ENCODE measurements around the gene ADAP1.

The ADAP1 gene

GRCh38 chr7:888081-889024 lies 66.1 kb downstream of the ADAP1 start:
- no peak for TF ChIP-seq CTCF (IDR thresholded peaks at IDR 0.05; ENCODE audit: low read depth, low read length)
- no peak overlapping the region for H3K4me3 ChIP-seq (ENCODE audit: low read depth, low read length)

GRCh38 chr7:887488-887820 lies 67.0 kb downstream of the ADAP1 start:
- TF ChIP-seq CTCF (IDR thresholded peaks at IDR 0.05; ENCODE audit: low read depth, low read length) = no peak
- no peak overlapping the region for H3K4me3 ChIP-seq (ENCODE audit: low read depth, low read length)

GRCh38 chr7:886626-887487 lies 67.6 kb downstream of the ADAP1 start:
- no peak for TF ChIP-seq CTCF (IDR thresholded peaks at IDR 0.05; ENCODE audit: low read depth, low read length)
- no peak overlapping the region for H3K4me3 ChIP-seq (ENCODE audit: low read depth, low read length)

GRCh38 chr7:885893-886625 lies 68.4 kb downstream of the ADAP1 start:
- no peak for TF ChIP-seq CTCF (IDR thresholded peaks at IDR 0.05; ENCODE audit: low read depth, low read length)
- no peak overlapping the region for H3K4me3 ChIP-seq (ENCODE audit: low read depth, low read length)

GRCh38 chr7:885261-885892 lies 69.1 kb downstream of the ADAP1 start:
- no peak for TF ChIP-seq CTCF (IDR thresholded peaks at IDR 0.05; ENCODE audit: low read depth, low read length)
- H3K4me3 ChIP-seq (ENCODE audit: low read depth, low read length) = no peak overlapping the region

GRCh38 chr7:884191-885003 lies 70.1 kb downstream of the ADAP1 start:
- H3K4me3 ChIP-seq (ENCODE audit: low read depth, low read length) = no peak overlapping the region
- no peak for TF ChIP-seq CTCF (IDR thresholded peaks at IDR 0.05; ENCODE audit: low read depth, low read length)

All from WI38 (cell line).